DMS 273 (cell line): ENCODE measurements around the gene SPATC1L.

Source experiments
- DNase-seq: peaks from one replicate; lab custom pipeline; 2025; ENCODE audit not compliant: unreplicated experiment; lab: John Stamatoyannopoulos, UW

Gene SPATC1L

GRCh38 chr21:46111193-46111571, 73.1 kb downstream of the SPATC1L start:
- no peak for DNase-seq
